ENCODE measurements around the gene NF1.

DNA sequence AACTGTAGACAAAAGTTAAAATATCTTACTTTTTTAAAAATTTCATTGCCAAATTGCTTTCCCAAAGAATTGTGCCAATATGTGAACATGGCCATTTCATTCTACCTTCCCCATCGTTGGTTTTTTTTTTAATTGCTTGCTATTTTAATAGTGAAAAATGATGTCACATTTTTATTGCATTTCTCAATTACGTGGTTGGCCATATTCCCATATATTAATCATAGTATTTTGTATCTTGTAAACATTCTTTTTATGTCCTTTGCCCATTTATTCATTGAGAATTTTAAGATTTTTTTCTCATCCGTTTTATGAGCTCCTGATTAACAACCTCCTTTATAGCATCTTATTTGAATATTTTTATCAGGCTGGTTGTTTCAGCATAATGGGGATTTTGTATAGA is 195.0 kb downstream of the NF1 start:
- TF ChIP-seq, protein P1, sequence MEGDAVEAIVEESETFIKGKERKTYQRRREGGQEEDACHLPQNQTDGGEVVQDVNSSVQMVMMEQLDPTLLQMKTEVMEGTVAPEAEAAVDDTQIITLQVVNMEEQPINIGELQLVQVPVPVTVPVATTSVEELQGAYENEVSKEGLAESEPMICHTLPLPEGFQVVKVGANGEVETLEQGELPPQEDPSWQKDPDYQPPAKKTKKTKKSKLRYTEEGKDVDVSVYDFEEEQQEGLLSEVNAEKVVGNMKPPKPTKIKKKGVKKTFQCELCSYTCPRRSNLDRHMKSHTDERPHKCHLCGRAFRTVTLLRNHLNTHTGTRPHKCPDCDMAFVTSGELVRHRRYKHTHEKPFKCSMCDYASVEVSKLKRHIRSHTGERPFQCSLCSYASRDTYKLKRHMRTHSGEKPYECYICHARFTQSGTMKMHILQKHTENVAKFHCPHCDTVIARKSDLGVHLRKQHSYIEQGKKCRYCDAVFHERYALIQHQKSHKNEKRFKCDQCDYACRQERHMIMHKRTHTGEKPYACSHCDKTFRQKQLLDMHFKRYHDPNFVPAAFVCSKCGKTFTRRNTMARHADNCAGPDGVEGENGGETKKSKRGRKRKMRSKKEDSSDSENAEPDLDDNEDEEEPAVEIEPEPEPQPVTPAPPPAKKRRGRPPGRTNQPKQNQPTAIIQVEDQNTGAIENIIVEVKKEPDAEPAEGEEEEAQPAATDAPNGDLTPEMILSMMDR (IDR thresholded peaks at IDR 0.05): no peak
- no peak for TF ChIP-seq POLR2A (IDR thresholded peaks at IDR 0.05)

Measured in testis (tissue), 2 donors.